ENCODE measurements around the gene ACTL7A. TPM values are rescaled to one million over a fixed set of nuclear protein-coding genes. Genes with fewer than 3 reads are reported as not detected.

The ACTL7A gene
- total RNA-seq, 3 donors from 2014 or later = not detected

DNA sequence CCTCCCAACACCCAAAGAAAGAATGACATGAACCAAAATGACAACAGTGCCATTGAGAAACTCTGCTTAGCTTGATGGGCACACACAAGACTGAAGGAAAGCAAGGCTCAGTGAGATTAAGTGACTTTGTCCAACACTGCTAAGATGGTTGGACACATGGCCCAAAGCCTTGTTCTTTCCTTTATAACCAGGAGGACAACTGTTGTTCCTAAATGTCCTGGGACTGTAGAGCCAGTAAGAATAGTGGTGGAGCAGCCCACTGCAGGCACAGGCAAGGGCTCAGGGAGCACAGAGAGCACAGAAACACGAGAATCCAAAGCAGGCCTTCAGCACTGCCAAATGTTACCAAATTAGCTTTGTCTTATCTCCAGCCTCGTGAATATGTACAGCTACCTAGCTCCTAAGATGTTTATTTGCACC, 3.9 kb downstream of the ACTL7A start:
- H3K4me3 ChIP-seq = no peak overlapping the region
- H3K36me3 ChIP-seq = no peaks in the 10 kb centered on the region
- H3K27me3 ChIP-seq = no peaks in the 10 kb centered on the region
- H3K27ac ChIP-seq = no peak overlapping the region
- intact Hi-C loops (cut with DNase I; ENCODE audit: low total_unique reads) = no loop called here
- no peaks in the 10 kb centered on the region for H3K4me1 ChIP-seq
- no peaks in the 10 kb centered on the region for H3K9me3 ChIP-seq
- TF ChIP-seq POLR2A (IDR thresholded peaks at IDR 0.05) = no peak
- TF ChIP-seq, protein P1, sequence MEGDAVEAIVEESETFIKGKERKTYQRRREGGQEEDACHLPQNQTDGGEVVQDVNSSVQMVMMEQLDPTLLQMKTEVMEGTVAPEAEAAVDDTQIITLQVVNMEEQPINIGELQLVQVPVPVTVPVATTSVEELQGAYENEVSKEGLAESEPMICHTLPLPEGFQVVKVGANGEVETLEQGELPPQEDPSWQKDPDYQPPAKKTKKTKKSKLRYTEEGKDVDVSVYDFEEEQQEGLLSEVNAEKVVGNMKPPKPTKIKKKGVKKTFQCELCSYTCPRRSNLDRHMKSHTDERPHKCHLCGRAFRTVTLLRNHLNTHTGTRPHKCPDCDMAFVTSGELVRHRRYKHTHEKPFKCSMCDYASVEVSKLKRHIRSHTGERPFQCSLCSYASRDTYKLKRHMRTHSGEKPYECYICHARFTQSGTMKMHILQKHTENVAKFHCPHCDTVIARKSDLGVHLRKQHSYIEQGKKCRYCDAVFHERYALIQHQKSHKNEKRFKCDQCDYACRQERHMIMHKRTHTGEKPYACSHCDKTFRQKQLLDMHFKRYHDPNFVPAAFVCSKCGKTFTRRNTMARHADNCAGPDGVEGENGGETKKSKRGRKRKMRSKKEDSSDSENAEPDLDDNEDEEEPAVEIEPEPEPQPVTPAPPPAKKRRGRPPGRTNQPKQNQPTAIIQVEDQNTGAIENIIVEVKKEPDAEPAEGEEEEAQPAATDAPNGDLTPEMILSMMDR (IDR thresholded peaks at IDR 0.05) = no peak
- TF ChIP-seq POLR2AphosphoS5 (IDR thresholded peaks at IDR 0.05) = no peak
- no peak for DNase-seq (ENCODE audit: low spot score in 2 of 2)

DNA sequence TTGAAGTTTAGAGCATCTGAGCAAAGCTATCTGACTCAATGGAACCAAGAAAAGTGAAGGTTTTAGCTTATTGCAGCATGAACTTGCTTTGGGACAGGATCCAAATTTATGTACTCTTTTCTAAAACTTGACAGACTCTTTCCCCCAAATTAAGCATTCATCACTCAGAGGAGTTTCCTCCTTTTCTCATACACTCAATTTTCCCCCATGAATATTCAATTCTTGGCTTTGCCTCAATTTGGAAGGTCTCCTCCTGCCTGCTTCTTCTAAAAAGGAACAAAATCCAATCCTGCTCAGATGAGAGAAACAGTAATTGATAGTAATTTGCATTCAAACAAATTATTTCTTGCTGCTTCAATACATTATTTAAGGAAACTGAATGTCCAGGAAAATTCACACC, 5.0 kb downstream of the ACTL7A start:
- intact Hi-C loops (cut with DNase I; ENCODE audit: low total_unique reads) = no loop called here
- H3K27me3 ChIP-seq = no peaks in the 10 kb centered on the region
- DNase-seq (ENCODE audit: low spot score in 2 of 2) = no peak
- H3K27ac ChIP-seq = no peak overlapping the region
- no peak overlapping the region for H3K4me3 ChIP-seq
- no peaks in the 10 kb centered on the region for H3K36me3 ChIP-seq
- no peaks in the 10 kb centered on the region for H3K4me1 ChIP-seq
- H3K9me3 ChIP-seq = no peaks in the 10 kb centered on the region
- TF ChIP-seq POLR2AphosphoS5 (IDR thresholded peaks at IDR 0.05) = no peak
- no peak for TF ChIP-seq POLR2A (IDR thresholded peaks at IDR 0.05)
- TF ChIP-seq, protein P1 (IDR thresholded peaks at IDR 0.05) = no peak

DNA sequence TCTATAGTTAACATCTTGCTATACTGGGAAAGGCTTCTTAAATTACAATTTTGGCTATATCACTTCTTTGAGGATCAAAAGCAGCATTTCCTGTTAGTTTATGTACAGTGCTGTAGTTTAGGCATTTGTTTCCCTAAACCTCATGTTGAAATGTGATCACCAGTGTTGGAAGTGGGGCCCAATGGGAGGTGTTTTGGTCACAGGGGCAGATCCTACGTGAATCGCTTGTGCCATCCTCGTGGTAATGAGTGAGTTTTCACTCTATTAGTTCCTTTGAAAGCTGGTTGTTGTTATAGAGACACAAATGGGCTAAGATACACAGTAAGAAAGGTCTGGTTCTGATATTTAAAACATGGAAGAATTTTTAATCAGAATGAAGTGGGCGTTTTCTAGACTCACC, 5.8 kb downstream of the ACTL7A start:
- intact Hi-C loops (cut with DNase I; ENCODE audit: low total_unique reads) = no loop called here
- H3K9me3 ChIP-seq = no peaks in the 10 kb centered on the region
- no peaks in the 10 kb centered on the region for H3K36me3 ChIP-seq
- H3K4me3 ChIP-seq = no peak overlapping the region
- no peaks in the 10 kb centered on the region for H3K27me3 ChIP-seq
- DNase-seq (ENCODE audit: low spot score in 2 of 2) = no peak
- H3K27ac ChIP-seq = no peak overlapping the region
- TF ChIP-seq POLR2A (IDR thresholded peaks at IDR 0.05) = no peak
- TF ChIP-seq, protein P1 (IDR thresholded peaks at IDR 0.05) = no peak
- TF ChIP-seq POLR2AphosphoS5 (IDR thresholded peaks at IDR 0.05) = no peak
- no peaks in the 10 kb centered on the region for H3K4me1 ChIP-seq

DNA sequence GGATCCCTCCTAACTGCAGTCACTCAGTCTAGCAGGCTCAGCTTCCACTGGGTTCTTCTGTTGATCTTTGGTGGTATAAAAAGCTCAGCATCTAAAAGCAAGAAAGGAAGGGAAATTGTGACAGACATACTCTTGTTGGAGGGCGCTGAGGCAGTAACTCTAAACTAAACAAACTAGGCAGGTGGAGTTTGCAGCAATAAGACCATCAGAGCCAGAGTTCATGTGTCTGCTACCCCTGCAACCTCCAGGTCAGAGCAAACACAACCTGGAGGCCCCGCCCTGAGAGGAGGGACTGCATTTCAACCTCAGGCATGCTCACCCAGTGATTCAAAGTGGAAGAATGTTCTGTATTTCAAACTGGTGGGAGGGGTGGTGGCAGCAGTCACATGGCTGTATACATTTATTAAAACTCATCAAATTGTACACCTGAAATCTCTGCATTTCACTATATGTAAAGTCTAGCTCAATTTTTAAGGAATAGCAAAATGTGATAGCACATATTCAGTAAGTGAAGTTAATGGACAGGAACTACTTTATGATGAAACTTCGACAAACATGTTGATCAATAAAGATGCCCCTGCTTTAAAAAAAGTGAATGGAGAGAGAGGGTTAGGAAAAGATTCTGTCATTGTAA, 7.1 kb downstream of the ACTL7A start:
- Histone ChIP-seq H3K9me3 (no peaks in the 10 kb centered on the region), H3K27ac (no peak overlapping the region), H3K27me3 (no peaks in the 10 kb centered on the region), H3K4me1 (no peaks in the 10 kb centered on the region), H3K4me3 (no peak overlapping the region), H3K36me3 (no peaks in the 10 kb centered on the region)
- DNase-seq (ENCODE audit: low spot score in 2 of 2) = no peak
- intact Hi-C loops (cut with DNase I; ENCODE audit: low total_unique reads) = no loop called here
- TF ChIP-seq, protein P1 (IDR thresholded peaks at IDR 0.05) = no peak
- no peak for TF ChIP-seq POLR2A (IDR thresholded peaks at IDR 0.05)
- no peak for TF ChIP-seq POLR2AphosphoS5 (IDR thresholded peaks at IDR 0.05)

DNA sequence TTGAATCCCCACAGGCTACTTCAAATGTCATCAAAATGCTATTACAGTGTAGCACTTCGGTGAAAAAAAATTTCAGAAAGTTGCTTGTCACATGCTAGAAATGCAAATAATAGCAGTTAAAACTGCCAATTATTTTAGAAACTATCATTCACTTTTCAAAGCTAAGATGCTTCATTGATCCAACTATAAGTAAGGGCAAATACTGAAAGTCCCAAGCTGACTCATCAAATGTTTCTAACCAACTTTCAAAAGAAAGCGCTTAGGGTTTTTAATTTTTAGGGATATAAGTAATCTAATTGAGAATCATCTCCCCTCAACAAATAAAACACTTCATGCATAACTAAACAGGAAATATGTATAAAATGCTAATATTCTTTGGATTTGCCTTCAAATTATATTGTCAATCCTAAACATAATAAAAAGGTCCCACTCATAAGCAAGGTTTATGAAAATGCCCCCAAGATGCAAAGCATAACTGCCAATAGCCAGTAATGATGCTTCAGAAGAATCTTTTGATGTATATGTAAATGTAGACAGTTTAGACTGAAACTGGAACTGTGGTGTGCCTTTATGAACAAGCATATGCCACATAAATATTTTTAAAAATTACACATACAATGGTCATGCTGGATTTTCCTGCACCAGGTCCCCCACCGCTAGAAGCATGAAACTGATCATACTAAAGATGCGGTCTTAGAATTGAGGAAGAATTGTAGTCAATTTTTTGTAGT, 12.2 kb downstream of the ACTL7A start:
- TF ChIP-seq POLR2A (IDR thresholded peaks at IDR 0.05) (no peak), POLR2AphosphoS5 (IDR thresholded peaks at IDR 0.05) (no peak)
- TF ChIP-seq, protein P1 (IDR thresholded peaks at IDR 0.05) = no peak
- intact Hi-C loops (cut with DNase I; ENCODE audit: low total_unique reads) = no loop called here
- H3K4me3 ChIP-seq = no peak overlapping the region
- no peak for DNase-seq (ENCODE audit: low spot score in 2 of 2)
- no peaks in the 10 kb centered on the region for H3K9me3 ChIP-seq
- peaks cover 7% of the 10 kb centered on the region for H3K36me3 ChIP-seq
- H3K4me1 ChIP-seq = no peaks in the 10 kb centered on the region
- H3K27ac ChIP-seq = no peak overlapping the region
- H3K27me3 ChIP-seq = no peaks in the 10 kb centered on the region
